HPDE6-E6E7 (cell line): Measurements from ENCODE around the gene CSF2.
"Not testable (repeated sequence)": the region's sequence is repeated elsewhere in the genome, so short reads cannot be mapped to it uniquely, and the experiment has no call there.

Experiments
- DNase-seq: peaks from one replicate; pipeline ENCODE4 v3.0.0; 2011; ENCODE audit warnings: missing footprints; ENCODE audit errors: extremely low spot score

Gene CSF2

GRCh38 chr5:132087176-132087575 lies 13.6 kb downstream of the CSF2 start:
- DNase-seq = no peak

- no peak for DNase-seq
These were observed 14.1 kb downstream of the CSF2 start for GRCh38 chr5:132087661-132088060.

- DNase-seq = peak; percentile 38
These were observed 15.8 kb downstream of the CSF2 start for GRCh38 chr5:132089363-132089762.

- DNase-seq = peak; percentile 77
These were observed 16.5 kb downstream of the CSF2 start for GRCh38 chr5:132090107-132090506.

GRCh38 chr5:132093271-132093670 lies 19.7 kb downstream of the CSF2 start:
- DNase-seq = no peak

- peak; percentile 66 for DNase-seq
These were observed 20.9 kb downstream of the CSF2 start for GRCh38 chr5:132094393-132095076.

- DNase-seq = no peak
These were observed 21.5 kb downstream of the CSF2 start for GRCh38 chr5:132095077-132095410.

GRCh38 chr5:132095424-132095972 lies 21.9 kb downstream of the CSF2 start:
- DNase-seq = no peak

GRCh38 chr5:132096904-132097303 lies 23.3 kb downstream of the CSF2 start:
- DNase-seq = no peak

GRCh38 chr5:132098151-132098594 lies 24.6 kb downstream of the CSF2 start:
- DNase-seq = no peak

- no peak for DNase-seq
These were observed 25.0 kb downstream of the CSF2 start for GRCh38 chr5:132098621-132099020.

- DNase-seq = no peak
These were observed 25.6 kb downstream of the CSF2 start for GRCh38 chr5:132099076-132099748.

GRCh38 chr5:132099905-132100304 lies 26.3 kb downstream of the CSF2 start:
- no peak for DNase-seq

GRCh38 chr5:132100672-132101261 lies 27.2 kb downstream of the CSF2 start:
- DNase-seq = no peak

GRCh38 chr5:132101385-132101880 lies 27.8 kb downstream of the CSF2 start:
- no peak for DNase-seq

GRCh38 chr5:132102101-132102701 lies 28.6 kb downstream of the CSF2 start:
- DNase-seq = no peak

GRCh38 chr5:132102944-132103331 lies 29.3 kb downstream of the CSF2 start:
- no peak for DNase-seq

GRCh38 chr5:132103332-132103951 lies 29.9 kb downstream of the CSF2 start:
- DNase-seq = peak; percentile 78

GRCh38 chr5:132103969-132104391 lies 30.4 kb downstream of the CSF2 start:
- no peak for DNase-seq

GRCh38 chr5:132104556-132104955 lies 31.0 kb downstream of the CSF2 start:
- no peak for DNase-seq

- no peak for DNase-seq
These were observed 32.1 kb downstream of the CSF2 start for GRCh38 chr5:132105688-132106087.

GRCh38 chr5:132108495-132108894 lies 34.9 kb downstream of the CSF2 start:
- DNase-seq = not testable (repeated sequence)
